Neural cell (in vitro differentiated cells): ENCODE measurements around the gene XPR1.

ENCODE experiments used
- EZH2 ChIP-seq: fragments of 200-600, 300-800 bp; shearing (Covaris generic), sonication (generic); IDR thresholded peaks from 2 replicates; pipeline ENCODE4 v1.6.1; 2014; ENCODE audit warnings: antibody characterized with exemption, low read length, borderline replicate concordance, mild to moderate bottlenecking; ENCODE audit not compliant: insufficient read depth, poor library complexity, severe bottlenecking
- MXI1 ChIP-seq: fragments of 450-650 bp; conservative IDR thresholded peaks from 2 replicates; pipeline ENCODE4 v1.6.1; 2014; ENCODE audit warnings: antibody characterized with exemption, mild to moderate bottlenecking; ENCODE audit not compliant: poor library complexity, severe bottlenecking
- POLR2AphosphoS5 ChIP-seq: IDR thresholded peaks from 2 replicates; pipeline ENCODE4 v1.6.1; 2012

DNA sequence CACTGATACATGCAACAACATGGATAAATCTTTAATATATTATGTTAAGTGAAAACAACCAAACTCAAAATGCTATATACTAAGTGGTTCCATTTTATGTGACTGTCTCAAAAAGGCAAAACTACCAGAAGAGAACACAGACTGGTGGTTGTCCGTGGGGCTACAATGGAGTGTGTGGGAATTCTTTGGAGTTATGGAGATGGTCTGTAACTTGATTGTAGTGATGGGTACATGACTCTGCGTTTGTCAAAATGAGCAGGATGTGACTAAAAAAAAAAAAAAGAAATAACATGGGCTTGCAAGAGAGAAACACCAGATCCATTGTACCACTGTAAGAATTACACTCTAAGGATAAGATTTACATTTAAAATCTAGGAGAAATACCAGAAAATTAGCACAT lies 228.7 kb downstream of the XPR1 start:
- no peak for TF ChIP-seq POLR2AphosphoS5
- no peak for TF ChIP-seq MXI1
- no peak for TF ChIP-seq EZH2
